H7 (cell line): ENCODE data around the gene ZNF587B. TPM values are rescaled to one million over a fixed set of nuclear protein-coding genes. Genes with fewer than 3 reads are reported as not detected.
"Not testable (repeated sequence)": the region's sequence is repeated elsewhere in the genome, so short reads cannot be mapped to it uniquely, and the experiment has no call there.

Source experiments
- DNase-seq: peaks from one replicate; pipeline ENCODE4 v3.0.0; 2012
- H3K27me3 ChIP-seq: 2 replicates; pipeline ENCODE4 v1.6.0; 2011; ENCODE audit warnings: mild to moderate bottlenecking, low read length; ENCODE audit not compliant: control insufficient read depth, insufficient read depth
- H3K36me3 ChIP-seq: replicated peaks from 2 replicates; pipeline ENCODE4 v1.5.1; 2011; ENCODE audit warnings: low read length; ENCODE audit not compliant: control insufficient read depth, insufficient read depth
- H3K4me3 ChIP-seq: 2 replicates; pipeline ENCODE4 v1.5.1; 2011; ENCODE audit warnings: low read depth, mild to moderate bottlenecking, control low read depth, low read length, moderate library complexity; ENCODE audit not compliant: insufficient read depth
- total RNA-seq: library from RNA; depleted of rRNA; stranded (reverse); fragments of >200 nt; shearing (Covaris generic); gene quantifications from 2 replicates; pipeline ENCODE4 v1.2.3, GENCODE V29; 2014; rRNA removed

ZNF587B gene
- total RNA-seq: 24.4 and 27.9 TPM in 2 replicates

- Histone ChIP-seq H3K36me3 (no peaks in the 10 kb centered on the region), H3K27me3 (no peaks in the 10 kb centered on the region), H3K4me3 (peak within 1 kb of the TSS; percentile 93)
- DNase-seq: peak; percentile 92
Observed at GRCh38 chr19:57830071-57830602, at the start of gene ZNF587B. TSS of gene ZNF587B (plus strand) at chr19:57830299. CDS start at chr19:57830529, 230 bp downstream.

GRCh38 chr19:57786286-57786685, 43.8 kb upstream of the ZNF587B start:
- DNase-seq: peak; percentile 59
- H3K27me3 ChIP-seq: no peaks in the 10 kb centered on the region

GRCh38 chr19:57786906-57787305, 43.2 kb upstream of the ZNF587B start:
- peak; percentile 44 for DNase-seq
- peaks cover 2% of the 10 kb centered on the region for H3K36me3 ChIP-seq
- no peaks in the 10 kb centered on the region for H3K27me3 ChIP-seq
- H3K4me3 ChIP-seq: no peak overlapping the region

More at GRCh38 chr19:57786286-57786685, 43.8 kb upstream of the ZNF587B start:
- H3K4me3 ChIP-seq: no peak overlapping the region
- peaks cover 2% of the 10 kb centered on the region for H3K36me3 ChIP-seq

GRCh38 chr19:57788114-57788692, 41.9 kb upstream of the ZNF587B start:
- DNase-seq: peak; percentile 2
- Histone ChIP-seq H3K36me3 (peaks cover 2% of the 10 kb centered on the region), H3K4me3 (no peak overlapping the region), H3K27me3 (no peaks in the 10 kb centered on the region)

- DNase-seq: peak; percentile 2
- Histone ChIP-seq H3K4me3 (no peak overlapping the region), H3K27me3 (no peaks in the 10 kb centered on the region)
Observed at GRCh38 chr19:57789288-57789687, 40.8 kb upstream of the ZNF587B start.

GRCh38 chr19:57796580-57796979, 33.5 kb upstream of the ZNF587B start:
- not testable (repeated sequence) for H3K36me3 ChIP-seq, DNase-seq, H3K27me3 ChIP-seq, H3K4me3 ChIP-seq

More at GRCh38 chr19:57789288-57789687, 40.8 kb upstream of the ZNF587B start:
- peaks cover 2% of the 10 kb centered on the region for H3K36me3 ChIP-seq

GRCh38 chr19:57800696-57801095, 29.4 kb upstream of the ZNF587B start:
- DNase-seq: no peak
- Histone ChIP-seq H3K4me3 (no peak overlapping the region), H3K27me3 (no peaks in the 10 kb centered on the region), H3K36me3 (no peaks in the 10 kb centered on the region; the same call in 1 of the 2 replicates)

- no peak overlapping the region for H3K4me3 ChIP-seq
- no peaks in the 10 kb centered on the region; the same call in 1 of the 2 replicates for H3K36me3 ChIP-seq
- H3K27me3 ChIP-seq: no peaks in the 10 kb centered on the region
- DNase-seq: peak; percentile 38
Observed at GRCh38 chr19:57802269-57802668, 27.8 kb upstream of the ZNF587B start.

- DNase-seq: no peak
- peaks cover 5% of the 10 kb centered on the region for H3K36me3 ChIP-seq
- H3K27me3 ChIP-seq: no peaks in the 10 kb centered on the region
- peak overlapping the region; percentile 46 for H3K4me3 ChIP-seq
Observed at GRCh38 chr19:57803265-57803593, 26.9 kb upstream of the ZNF587B start.

GRCh38 chr19:57803594-57804325, 26.3 kb upstream of the ZNF587B start:
- no peaks in the 10 kb centered on the region for H3K27me3 ChIP-seq
- H3K4me3 ChIP-seq: peak overlapping the region; percentile 46
- DNase-seq: peak; percentile 74
- H3K36me3 ChIP-seq: peaks cover 8% of the 10 kb centered on the region

- DNase-seq: no peak
- H3K4me3 ChIP-seq: no peak overlapping the region
- H3K36me3 ChIP-seq: peaks cover 13% of the 10 kb centered on the region
- no peaks in the 10 kb centered on the region for H3K27me3 ChIP-seq
Observed at GRCh38 chr19:57807541-57807940, 22.6 kb upstream of the ZNF587B start.

GRCh38 chr19:57810410-57811295, 19.4 kb upstream of the ZNF587B start:
- H3K4me3 ChIP-seq, DNase-seq, H3K27me3 ChIP-seq: not testable (repeated sequence)
- H3K36me3 ChIP-seq: peaks cover 15% of the 10 kb centered on the region

GRCh38 chr19:57812226-57812625, 17.9 kb upstream of the ZNF587B start:
- Histone ChIP-seq H3K36me3 (peaks cover 15% of the 10 kb centered on the region), H3K4me3 (no peak overlapping the region), H3K27me3 (no peaks in the 10 kb centered on the region)
- DNase-seq: no peak
